Pancreas (tissue), 10 donors: ENCODE data around the gene MRPS2. TPM values are rescaled to one million over a fixed set of nuclear protein-coding genes. Genes with fewer than 3 reads are reported as not detected.

ENCODE experiments used
- ATAC-seq, 4 donors: fragments of 200-7000 bp; cut with Tn5 transposase; one replicate each; pipeline versions ENCODE4 v1.8.0 to v1.9.1; 2020; ENCODE audit warnings: mild to moderate bottlenecking in 4 of 4, moderate library complexity in 4 of 4
- DNase-seq, 6 donors: peaks; one replicate each; pipeline ENCODE4 v3.0.0-alpha.2; 2020
- FAIRE-seq: peaks from 2 replicates; lab custom pipeline; 2012; peaks lifted over from hg19 to GRCh38; lab: Jason Lieb, UNC
- H3K27ac ChIP-seq, 4 donors: fragments of 200-600 bp; sonication (generic); 1 replicate in 3 of 4; 2 replicates in 1 of 4; pipeline versions ENCODE4 v1.5.0 to v1.8.0; 2020
- H3K27me3 ChIP-seq, 4 donors: fragments of 200-600 bp; one replicate each; pipeline ENCODE4 v1.8.0; 2021
- H3K36me3 ChIP-seq, 3 donors: fragments of 200-600 bp; sonication (generic) in 1 of 3; one replicate each; pipeline versions ENCODE4 v1.5.0 to v1.8.0; 2020 to 2021
- H3K4me1 ChIP-seq, 3 donors: fragments of 200-600 bp; one replicate each; pipeline ENCODE4 v1.8.0; 2021
- H3K4me3 ChIP-seq, 4 donors: fragments of 200-600 bp; sonication (generic) in 2 of 4; one replicate each; pipeline versions ENCODE4 v1.5.0 to v1.8.0; 2020 to 2021
- H3K9me3 ChIP-seq, 4 donors: fragments of 200-600 bp; one replicate each; pipeline ENCODE4 v1.8.0; 2021
- CTCF ChIP-seq, 4 donors: fragments of 200-600 bp; sonication (generic) in 3 of 4; IDR thresholded peaks; one replicate each; pipeline versions ENCODE4 v1.5.0 to v1.8.0; 2021; ENCODE audit warnings: antibody characterized with exemption in 4 of 4
- WGBS, 2 donors: extraction: QIAGEN DNeasy Blood & Tissue Kit; methylation state at CpG; one replicate each; pipeline ENCODE4 v1.1.7; 2013; 5-methylcytosine and 5-hydroxymethylcytosine counted together
- intact Hi-C, 3 donors: fragments of 100-400 bp; cut with DNase I; formaldehyde crosslinking; loops; one replicate each; pipeline versions ENCODE4 v1.11.1 to v1.14.2; 2022
- polyA plus RNA-seq, 2 donors: library from polyadenylated mRNA; stranded (reverse); fragments of 200-250 nt; gene quantifications; one replicate each; pipeline ENCODE4 v1.2.3, GENCODE V29; 2013
- total RNA-seq, 6 donors: library from RNA; stranded (reverse); fragmentation: NEBNext Ultra II Directional in 4 of 6; extraction: Animal tissue kit (Norgen Biotek cat#: 25700) in 4 of 6; gene quantifications; one replicate each; pipeline versions ENCODE4 v1.2.1 to v1.2.4, GENCODE V29; 2021 to 2023
- donor health status: healthy with polysubstance abuse.
- donor health status: DM: no; HTN: no; CAD: no; lungs with moderate emphysema.
- donor health status: DM: no; HTN: no; CAD: no.
- donor health status: control.
- donor health status: control.
- donor health status: Bipolar disorder and iron deficiency.
- donor health status: DM: yes; HTN: yes; CAD: no.
- donor health status: DM: no; HTN: no; CAD: no.
- donor health status: DM: no; HTN: no; CAD: no.
- donor health status: DM: yes; HTN: yes; CAD: no.

Gene MRPS2
- total and polyA plus RNA-seq, 8 donors = 16.0 to 34.9 (median 19.1) TPM

DNA sequence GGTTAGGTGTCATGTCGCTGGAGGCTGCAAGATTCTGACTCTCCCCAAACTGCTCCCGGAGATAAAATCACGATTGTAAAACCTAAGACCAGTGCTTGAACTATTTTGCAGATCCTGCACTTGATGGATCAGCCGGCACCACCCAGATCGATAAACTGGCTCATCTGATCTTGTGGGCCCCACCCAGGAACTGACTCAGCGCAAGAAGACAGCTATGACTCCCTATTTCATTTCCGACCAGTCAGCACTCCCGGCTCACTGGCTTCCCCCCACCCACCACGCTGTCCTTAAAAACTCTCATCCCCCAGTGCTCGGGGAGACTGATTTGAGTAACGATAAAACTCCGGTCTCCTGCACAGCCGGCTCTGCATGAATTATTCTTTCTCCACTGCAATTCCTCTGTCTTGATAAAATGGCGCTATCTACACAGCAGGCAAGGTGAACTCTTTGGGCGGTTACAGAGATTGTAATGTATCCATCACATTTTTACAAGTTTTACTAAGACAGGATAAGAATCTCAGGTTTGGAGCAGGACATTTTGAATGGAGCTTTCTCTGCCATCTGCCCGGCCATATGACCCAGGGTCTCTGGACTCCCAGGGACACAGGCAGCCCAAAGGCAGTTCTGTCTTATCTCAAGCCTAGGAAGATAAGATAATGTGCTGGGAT is 31.5 kb upstream of the MRPS2 start:
- WGBS, 2 donors = 62 to 66% methylated on average over 16 of the region's 16 CpGs
- H3K4me3 ChIP-seq = no peak overlapping the region
- no peaks in the 10 kb centered on the region for H3K9me3 ChIP-seq
- no peak overlapping the region for H3K27ac ChIP-seq
- no peak for FAIRE-seq
- DNase-seq = peak in 1 of 6 donors; percentile 5
- no peaks in the 10 kb centered on the region for H3K27me3 ChIP-seq
- intact Hi-C loops = no loop called here
- no peaks in the 10 kb centered on the region for H3K36me3 ChIP-seq
- H3K4me1 ChIP-seq = no peaks in the 10 kb centered on the region
- no peak for TF ChIP-seq CTCF (IDR thresholded peaks at IDR 0.05)
- ATAC-seq = no peak

DNA sequence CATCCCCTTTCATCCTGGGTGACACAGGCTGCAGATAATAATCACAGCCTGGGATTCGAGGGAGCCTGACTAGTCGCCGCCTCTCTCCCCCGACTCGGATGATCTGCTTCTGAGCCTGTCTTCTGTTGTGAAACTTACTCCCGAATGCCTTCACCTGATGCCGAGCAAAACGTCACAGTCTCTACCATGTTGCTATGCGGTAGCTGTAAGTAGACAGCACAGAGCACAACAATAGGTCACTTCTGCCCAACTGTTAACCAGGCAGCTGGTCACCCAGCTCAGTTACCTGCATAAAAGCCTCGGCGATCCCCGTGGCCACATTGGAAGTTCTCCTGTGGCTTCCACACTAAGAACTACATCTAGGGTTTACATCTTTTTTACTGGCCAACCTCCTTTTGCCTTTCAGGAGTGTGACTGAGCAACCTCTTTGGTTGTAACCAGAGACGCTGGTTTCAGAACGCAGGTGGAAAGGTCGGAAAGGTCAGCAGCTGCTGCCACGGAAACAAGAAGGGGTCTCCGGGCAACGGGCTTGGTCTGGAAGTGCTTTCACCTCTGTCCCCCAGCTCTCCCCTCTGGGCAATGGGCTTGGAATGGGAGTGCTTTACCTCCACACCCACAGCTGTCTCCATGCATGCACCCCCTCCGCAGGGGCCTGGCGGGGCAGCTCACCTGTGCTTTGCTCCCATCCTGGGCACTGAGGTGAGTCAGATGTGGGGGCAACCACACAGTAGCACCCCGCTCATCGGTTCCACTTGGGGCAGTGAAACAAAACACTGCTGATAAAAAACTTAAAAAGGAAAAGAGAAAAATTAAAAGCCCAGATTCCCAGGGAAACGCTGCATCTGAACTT is 28.5 kb upstream of the MRPS2 start:
- H3K36me3 ChIP-seq = no peaks in the 10 kb centered on the region
- no peak for ATAC-seq
- FAIRE-seq = no peak
- intact Hi-C loops = no loop called here
- peak in 1 of 6 donors; percentile 26 for DNase-seq
- H3K9me3 ChIP-seq = no peaks in the 10 kb centered on the region
- 73 to 75% methylated on average over 23 of the region's 23 CpGs for WGBS, 2 donors
- no peaks in the 10 kb centered on the region for H3K4me1 ChIP-seq
- TF ChIP-seq CTCF (IDR thresholded peaks at IDR 0.05) = no peak
- H3K4me3 ChIP-seq = no peak overlapping the region
- H3K27ac ChIP-seq = no peak overlapping the region
- H3K27me3 ChIP-seq = no peaks in the 10 kb centered on the region

- no peak overlapping the region for H3K4me3 ChIP-seq
- WGBS, 2 donors = 66 to 78% methylated on average over 12 of the region's 12 CpGs
- H3K36me3 ChIP-seq = no peaks in the 10 kb centered on the region
Measured at GRCh38 chr9:135473972-135474543, 26.4 kb upstream of the MRPS2 start.

DNA sequence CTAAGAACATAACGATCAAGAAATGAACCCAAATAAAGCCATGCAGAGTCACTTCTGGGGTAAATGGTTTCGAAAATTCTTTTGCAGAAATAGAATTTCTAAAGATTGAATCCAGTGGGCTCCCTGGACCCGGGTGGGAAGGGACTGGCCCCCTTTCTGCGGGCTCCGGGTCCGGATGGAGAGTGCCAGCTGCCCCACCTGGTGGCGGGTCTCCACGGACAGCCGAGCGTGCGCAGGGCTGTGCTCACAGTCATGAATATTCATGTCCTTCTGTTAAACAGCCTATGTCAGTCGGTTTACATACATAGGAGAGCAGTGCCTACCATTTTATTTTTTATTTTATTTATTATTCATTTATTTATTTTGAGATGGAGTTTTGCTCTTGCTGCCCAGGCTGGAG is 25.6 kb upstream of the MRPS2 start:
- Histone ChIP-seq H3K27me3 (no peaks in the 10 kb centered on the region), H3K4me3 (no peak overlapping the region), H3K9me3 (no peaks in the 10 kb centered on the region), H3K36me3 (no peaks in the 10 kb centered on the region), H3K27ac (no peak overlapping the region), H3K4me1 (no peaks in the 10 kb centered on the region)
- intact Hi-C loops = no loop called here
- 33 to 39% methylated on average over 12 of the region's 12 CpGs for WGBS, 2 donors
- TF ChIP-seq CTCF (IDR thresholded peaks at IDR 0.05) = no peak
- DNase-seq = peak in 1 of 6 donors; percentile 24
- FAIRE-seq = no peak
- no peak for ATAC-seq

More at GRCh38 chr9:135473972-135474543, 26.4 kb upstream of the MRPS2 start:
- intact Hi-C loops = no loop called here
- no peak for ATAC-seq
- H3K27me3 ChIP-seq = no peaks in the 10 kb centered on the region
- H3K4me1 ChIP-seq = no peaks in the 10 kb centered on the region
- FAIRE-seq = no peak
- no peaks in the 10 kb centered on the region for H3K9me3 ChIP-seq
- DNase-seq = peak in 1 of 6 donors; percentile 55
- H3K27ac ChIP-seq = no peak overlapping the region
- no peak for TF ChIP-seq CTCF (IDR thresholded peaks at IDR 0.05)
